H9 (cell line): ENCODE data around the gene CEP112. TPM values are rescaled to one million over a fixed set of nuclear protein-coding genes. Genes with fewer than 3 reads are reported as not detected.

Experiments used
- DNase-seq: peaks from one replicate; pipeline ENCODE4 v3.0.0-alpha.2; 2017
- H2AFZ ChIP-seq: one replicate; pipeline ENCODE4 v1.6.1; 2013; ENCODE audit warnings: mild to moderate bottlenecking, low read length, control low read depth, moderate library complexity
- H2AK5ac ChIP-seq: 2 replicates; pipeline ENCODE4 v1.6.1; 2013; ENCODE audit warnings: low read length, control low read depth, mixed read lengths; ENCODE audit not compliant: insufficient read length
- H2BK120ac ChIP-seq: one replicate; pipeline ENCODE4 v1.6.1; 2013; ENCODE audit warnings: low read depth, mild to moderate bottlenecking, low read length, control low read depth, inconsistent platforms; ENCODE audit not compliant: poor library complexity, severe bottlenecking
- H2BK12ac ChIP-seq: 2 replicates; pipeline ENCODE4 v1.6.1; 2013; ENCODE audit warnings: low read length, control low read depth, mixed read lengths, low read depth; ENCODE audit not compliant: insufficient read length
- H2BK15ac ChIP-seq: 2 replicates; pipeline ENCODE4 v1.6.1; 2013; ENCODE audit warnings: low read depth, low read length, control low read depth
- H2BK20ac ChIP-seq: one replicate; pipeline ENCODE4 v1.6.1; 2013; ENCODE audit warnings: low read depth, mild to moderate bottlenecking, low read length, control low read depth, inconsistent platforms; ENCODE audit not compliant: poor library complexity, severe bottlenecking
- H2BK5ac ChIP-seq: 2 replicates; pipeline ENCODE4 v1.6.1; 2013; ENCODE audit warnings: low read length, control low read depth, mixed read lengths; ENCODE audit not compliant: insufficient read length
- H3K14ac ChIP-seq: 2 replicates; pipeline ENCODE4 v1.6.1; 2013; ENCODE audit warnings: low read length, control low read depth; ENCODE audit not compliant: insufficient read depth
- H3K18ac ChIP-seq: 2 replicates; pipeline ENCODE4 v1.6.1; 2013; ENCODE audit warnings: low read depth, mild to moderate bottlenecking, mixed read lengths, low read length, control low read depth; ENCODE audit not compliant: insufficient read length
- H3K23ac ChIP-seq: 2 replicates; pipeline ENCODE4 v1.6.1; 2013; ENCODE audit warnings: low read length, control low read depth, mixed read lengths, low read depth; ENCODE audit not compliant: insufficient read length
- H3K23me2 ChIP-seq: 2 replicates; pipeline ENCODE4 v1.6.1; 2013; ENCODE audit warnings: low read depth, mild to moderate bottlenecking, mixed read lengths, low read length, control low read depth; ENCODE audit not compliant: insufficient read length, poor library complexity, severe bottlenecking
- H3K27ac ChIP-seq: 2 replicates; pipeline ENCODE4 v1.5.1; 2013; ENCODE audit warnings: low read length, control low read depth, mixed read lengths, low read depth; ENCODE audit not compliant: insufficient read length
- H3K27me3 ChIP-seq: 2 replicates; pipeline ENCODE4 v1.6.1; 2013; ENCODE audit warnings: low read length, control low read depth, inconsistent platforms; ENCODE audit not compliant: insufficient read depth
- H3K4ac ChIP-seq: 2 replicates; pipeline ENCODE4 v1.6.1; 2013; ENCODE audit warnings: low read depth, mild to moderate bottlenecking, control low read depth, inconsistent platforms, low read length, moderate library complexity
- H3K4me1 ChIP-seq: 2 replicates; pipeline ENCODE4 v1.6.1; 2013; ENCODE audit warnings: low read length, control low read depth, inconsistent platforms; ENCODE audit not compliant: insufficient read depth
- H3K4me2 ChIP-seq: 2 replicates; pipeline ENCODE4 v1.6.1; 2013; ENCODE audit warnings: low read length, control low read depth, mixed read lengths; ENCODE audit not compliant: insufficient read length, insufficient read depth
- H3K56ac ChIP-seq: 2 replicates; pipeline ENCODE4 v1.6.1; 2013; ENCODE audit warnings: low read depth, mild to moderate bottlenecking, mixed read lengths, low read length, control low read depth; ENCODE audit not compliant: insufficient read length
- H3K79me1 ChIP-seq: 2 replicates; pipeline ENCODE4 v1.6.1; 2013; ENCODE audit warnings: low read depth, mild to moderate bottlenecking, moderate library complexity, low read length, control low read depth, inconsistent platforms; ENCODE audit not compliant: insufficient read depth, poor library complexity, severe bottlenecking
- H3K79me2 ChIP-seq: 2 replicates; pipeline ENCODE4 v1.6.1; 2013; ENCODE audit warnings: low read length, control low read depth, inconsistent platforms; ENCODE audit not compliant: insufficient read depth
- H3K9ac ChIP-seq: 2 replicates; pipeline ENCODE4 v1.6.1; 2013; ENCODE audit warnings: low read length, control low read depth, mixed read lengths; ENCODE audit not compliant: insufficient read length; ENCODE audit errors: extremely low read depth
- H3K9me3 ChIP-seq: one replicate; pipeline ENCODE4 v1.6.1; 2013; ENCODE audit warnings: low read depth, low read length, inconsistent platforms; ENCODE audit not compliant: control insufficient read depth
- H3T11ph ChIP-seq: one replicate; pipeline ENCODE4 v1.6.1; 2013; ENCODE audit warnings: mild to moderate bottlenecking, low read length, control low read depth, inconsistent platforms
- H4K20me1 ChIP-seq: one replicate; pipeline ENCODE4 v1.6.1; 2013; ENCODE audit not compliant: control insufficient read depth, insufficient read length, insufficient read depth
- H4K5ac ChIP-seq: 2 replicates; pipeline ENCODE4 v1.6.1; 2013; ENCODE audit warnings: low read depth, mild to moderate bottlenecking, mixed read lengths, low read length, control low read depth; ENCODE audit not compliant: insufficient read length
- H4K8ac ChIP-seq: replicated peaks from 2 replicates; pipeline ENCODE4 v1.6.1; 2013; ENCODE audit warnings: low read length, control low read depth, mixed read lengths, low read depth; ENCODE audit not compliant: insufficient read length
- H4K91ac ChIP-seq: 2 replicates; pipeline ENCODE4 v1.6.1; 2013; ENCODE audit warnings: low read depth, mild to moderate bottlenecking, moderate library complexity, mixed read lengths, low read length, control low read depth; ENCODE audit not compliant: insufficient read length
- H3K27ac Mint-ChIP-seq, 3 experiments: 2 replicates in 2 of 3; 3 replicates in 1 of 3; pipeline ENCODE4 v1.8.0; 2020 to 2021; ENCODE audit warnings: mixed read lengths in 3 of 3, mild to moderate bottlenecking in 1 of 3, moderate library complexity in 1 of 3
- H3K27me3 Mint-ChIP-seq: 2 replicates; pipeline ENCODE4 v1.8.0; 2021; ENCODE audit warnings: low read depth, mild to moderate bottlenecking, moderate library complexity, mixed read lengths
- H3K36me3 Mint-ChIP-seq, 3 experiments: 2 replicates in 2 of 3; 3 replicates in 1 of 3; pipeline ENCODE4 v1.8.0; 2020 to 2021; ENCODE audit warnings: low read depth in 3 of 3, mixed read lengths in 3 of 3; ENCODE audit not compliant: insufficient read depth in 1 of 3
- H3K4me1 Mint-ChIP-seq, 2 experiments: 2 replicates each; pipeline ENCODE4 v1.8.0; 2020; ENCODE audit warnings: mixed read lengths in 2 of 2
- H3K4me3 Mint-ChIP-seq, 2 experiments: 2 replicates in 1 of 2; 3 replicates in 1 of 2; pipeline ENCODE4 v1.8.0; 2020 to 2021; ENCODE audit warnings: mild to moderate bottlenecking in 2 of 2, mixed read lengths in 2 of 2, moderate library complexity in 1 of 2
- H3K9me3 Mint-ChIP-seq, 2 experiments: 2 replicates in 1 of 2; 3 replicates in 1 of 2; pipeline ENCODE4 v1.8.0; 2020; ENCODE audit warnings: mild to moderate bottlenecking in 2 of 2, mixed read lengths in 2 of 2, moderate library complexity in 1 of 2
- CTCF ChIP-seq: fragments of 200-600 bp; sonication (generic); conservative IDR thresholded peaks from 3 replicates; pipeline ENCODE4 v1.8.0; 2021; ENCODE audit warnings: antibody characterized with exemption, mild to moderate bottlenecking
- WGBS: extraction: QIAGEN DNeasy Blood & Tissue Kit; methylation state at CpG from one replicate; pipeline ENCODE4 v1.1.7; 2013; ENCODE audit warnings: missing lambda C conversion rate, low lambda C conversion rate, mixed read lengths; ENCODE audit not compliant: insufficient read length; ENCODE audit errors: extremely low coverage; 5-methylcytosine and 5-hydroxymethylcytosine counted together
- total RNA-seq: library from RNA; stranded (reverse); gene quantifications from 2 replicates; pipeline ENCODE4 v1.2.1, GENCODE V29; 2021

CEP112 gene
- total RNA-seq, 1 experiment from 2014 or later: 5.4 TPM

GRCh38 chr17:65727246-65727645, 464.7 kb downstream of the CEP112 start:
- H3K4me1 ChIP-seq: no peaks in the 10 kb centered on the region
- no peak overlapping the region for H3K9ac ChIP-seq
- no peaks in the 10 kb centered on the region; a peak in 1 of 5 replicates for H3K9me3 Mint-ChIP-seq
- no peak overlapping the region for H3K4me3 Mint-ChIP-seq
- no peak overlapping the region for H3K23ac ChIP-seq
- H4K5ac ChIP-seq: no peak overlapping the region
- H3K9me3 ChIP-seq: no peaks in the 10 kb centered on the region
- H3K79me1 ChIP-seq: no peaks in the 10 kb centered on the region
- H4K20me1 ChIP-seq: no peaks in the 10 kb centered on the region
- H2BK15ac ChIP-seq: no peak overlapping the region
- no peaks in the 10 kb centered on the region; the same call in 1 of the 2 replicates for H3K27me3 Mint-ChIP-seq
- H4K91ac ChIP-seq: no peak overlapping the region
- H3K4me2 ChIP-seq: no peak overlapping the region
- no peak overlapping the region for H3K27ac Mint-ChIP-seq
- H3K79me2 ChIP-seq: no peaks in the 10 kb centered on the region
- no peak overlapping the region for H2BK120ac ChIP-seq
- no peak for DNase-seq
- no peaks in the 10 kb centered on the region for H3K23me2 ChIP-seq
- no peak overlapping the region for H3K18ac ChIP-seq
- no peak overlapping the region for H4K8ac ChIP-seq
- no CpG with 5 or more reads among the region's 2 CpGs for WGBS
- no peaks in the 10 kb centered on the region for H3K4me1 Mint-ChIP-seq
- H2BK5ac ChIP-seq: no peak overlapping the region
- H3K27me3 ChIP-seq: no peaks in the 10 kb centered on the region
- TF ChIP-seq CTCF: no peak
- no peak overlapping the region for H3K27ac ChIP-seq
- no peak overlapping the region for H2BK12ac ChIP-seq
- H2AFZ ChIP-seq: no peak overlapping the region
- H3T11ph ChIP-seq: no peak overlapping the region
- no peak overlapping the region for H3K14ac ChIP-seq
- no peaks in the 10 kb centered on the region for H3K36me3 Mint-ChIP-seq
- no peak overlapping the region for H2AK5ac ChIP-seq
- no peak overlapping the region for H2BK20ac ChIP-seq
- H3K4ac ChIP-seq: no peak overlapping the region
- H3K56ac ChIP-seq: no peak overlapping the region
